WTC11 (cell line): ENCODE results near the gene ROBO2. TPM values are rescaled to one million over a fixed set of nuclear protein-coding genes. Genes with fewer than 3 reads are reported as not detected.

Source experiments
- ATAC-seq: fragments of 200-7000 bp; cut with Tn5 transposase; 2 replicates; pipeline ENCODE4 v1.10.0; 2021; ENCODE audit warnings: mild to moderate bottlenecking, moderate library complexity
- CTCF ChIA-PET: fragments of 300-600 bp; sonication (Branson Sonifier 250); formaldehyde crosslinking; loops from one replicate; lab custom pipeline; 2021; ENCODE audit warnings: antibody characterized with exemption; lab: Charles Lee
- POLR2A ChIA-PET: fragments of 350-600 bp; sonication (Branson Sonifier 250); formaldehyde crosslinking; loops from one replicate; lab custom pipeline; 2021; ENCODE audit warnings: antibody characterized with exemption; lab: Charles Lee
- DNase-seq: peaks from one replicate; pipeline ENCODE4 v3.0.0; 2021; ENCODE audit warnings: low spot score
- H3K27ac Mint-ChIP-seq: 2 replicates; pipeline ENCODE4 v1.8.0; 2021; ENCODE audit warnings: mixed read lengths
- H3K27me3 Mint-ChIP-seq: 2 replicates; pipeline ENCODE4 v1.8.0; 2021; ENCODE audit warnings: low read depth, mild to moderate bottlenecking, moderate library complexity, mixed read lengths
- H3K36me3 Mint-ChIP-seq: 2 replicates; pipeline ENCODE4 v1.8.0; 2021; ENCODE audit warnings: mixed read lengths
- H3K4me1 Mint-ChIP-seq: 2 replicates; pipeline ENCODE4 v1.8.0; 2022; ENCODE audit warnings: mixed read lengths
- H3K4me3 Mint-ChIP-seq: 2 replicates; pipeline ENCODE4 v1.8.0; 2021; ENCODE audit warnings: mild to moderate bottlenecking, moderate library complexity, mixed read lengths
- H3K9me3 Mint-ChIP-seq: 2 replicates; pipeline ENCODE4 v1.8.0; 2021; ENCODE audit warnings: mixed read lengths
- AR ChIP-seq: fragments of 250-450 bp; sonication (Bioruptor Pico); IDR thresholded peaks from 2 replicates; pipeline ENCODE4 v1.9.0; 2021; ENCODE audit warnings: mild to moderate bottlenecking
- ARID4B ChIP-seq: sonication (generic); formaldehyde crosslinking; IDR thresholded peaks from 2 replicates; pipeline ENCODE4 v1.8.0; 2023; ENCODE audit warnings: missing genetic modification reagents, mild to moderate bottlenecking, borderline replicate concordance
- ATF6 ChIP-seq: sonication (generic); formaldehyde crosslinking; IDR thresholded peaks from 2 replicates; pipeline ENCODE4 v1.8.1; 2023; ENCODE audit warnings: mild to moderate bottlenecking, missing genetic modification reagents
- CTCF ChIP-seq: fragments of 200-600 bp; IDR thresholded peaks from 2 replicates; pipeline ENCODE4 v1.8.0; 2022; ENCODE audit warnings: antibody characterized with exemption
- FOXP1 ChIP-seq: sonication (generic); formaldehyde crosslinking; IDR thresholded peaks from 2 replicates; pipeline ENCODE4 v1.8.0; 2022; ENCODE audit warnings: missing genetic modification reagents, mild to moderate bottlenecking, moderate library complexity, borderline replicate concordance
- HMGXB4 ChIP-seq: sonication (generic); formaldehyde crosslinking; IDR thresholded peaks from 2 replicates; pipeline ENCODE4 v1.8.1; 2023; ENCODE audit warnings: mild to moderate bottlenecking, moderate library complexity, missing genetic modification reagents
- KAT7 ChIP-seq: sonication (generic); formaldehyde crosslinking; IDR thresholded peaks from 2 replicates; pipeline ENCODE4 v1.8.1; 2023; ENCODE audit warnings: missing genetic modification reagents, mild to moderate bottlenecking, borderline replicate concordance
- NFATC4 ChIP-seq: fragments of 250-450 bp; sonication (Bioruptor Pico); IDR thresholded peaks from 2 replicates; pipeline ENCODE4 v1.9.0; 2021; ENCODE audit warnings: mild to moderate bottlenecking
- OVOL2 ChIP-seq: fragments of 250-450 bp; sonication (Bioruptor Pico); IDR thresholded peaks from 2 replicates; pipeline ENCODE4 v1.9.0; 2021; ENCODE audit warnings: mild to moderate bottlenecking, borderline replicate concordance
- SP1 ChIP-seq: sonication (generic); formaldehyde crosslinking; conservative IDR thresholded peaks from 2 replicates; pipeline ENCODE4 v1.8.1; 2022; ENCODE audit warnings: missing genetic modification reagents
- ZNF416 ChIP-seq: fragments of 250-450 bp; sonication (Bioruptor Pico); IDR thresholded peaks from 2 replicates; pipeline ENCODE4 v1.9.0; 2021; ENCODE audit warnings: mild to moderate bottlenecking, inconsistent platforms
- ZNF532 ChIP-seq: fragments of 250-450 bp; sonication (Bioruptor Pico); IDR thresholded peaks from 2 replicates; pipeline ENCODE4 v1.9.0; 2021; ENCODE audit warnings: mild to moderate bottlenecking, borderline replicate concordance
- total RNA-seq: library from RNA; stranded (reverse); gene quantifications from 3 replicates; pipeline ENCODE4 v1.2.3, GENCODE V29; 2021

Gene ROBO2
- total RNA-seq, 1 experiment from 2014 or later, result 11.7 TPM

- TF ChIP-seq AR (CRISPR knock-in tag) (no peak), ATF6 (CRISPR knock-in tag) (no peak), SP1 (CRISPR knock-in tag) (no peak), OVOL2 (CRISPR knock-in tag) (no peak), ARID4B (no peak), HMGXB4 (no peak), CTCF (no peak)
Observed at GRCh38 chr3:77590191-77590590, 550.3 kb downstream of the ROBO2 start (continued).

- Mint-ChIP-seq H3K9me3 (no peaks in the 10 kb centered on the region), H3K36me3 (no peaks in the 10 kb centered on the region), H3K27me3 (no peaks in the 10 kb centered on the region), H3K27ac (no peak overlapping the region), H3K4me3 (no peak overlapping the region), H3K4me1 (0 out of 2 replicates have a peak, but pooled peaks cover 3% of the 10 kb centered on the region)
- CTCF ChIA-PET, result no interaction called here
- no peak for ATAC-seq
- POLR2A ChIA-PET, result no interaction called here
- DNase-seq, result no peak
- TF ChIP-seq KAT7 (CRISPR knock-in tag), result no peak
- TF ChIP-seq ARID4B, result no peak
- TF ChIP-seq NFATC4, result no peak
- no peak for TF ChIP-seq FOXP1 (CRISPR knock-in tag)
- TF ChIP-seq ZNF416 (CRISPR knock-in tag), result no peak
- TF ChIP-seq ZNF532 (CRISPR knock-in tag), result no peak
Observed at GRCh38 chr3:77595371-77595870, 555.5 kb downstream of the ROBO2 start.
